Umbilical cord (tissue), 2 donors: ENCODE measurements around the gene DNAH1. TPM values are rescaled to one million over a fixed set of nuclear protein-coding genes. Genes with fewer than 3 reads are reported as not detected.

Experiments
- DNase-seq: peaks from one replicate; pipeline ENCODE4 v3.0.0-alpha.2; 2015; ENCODE audit warnings: low spot score
- total RNA-seq: library from RNA; depleted of rRNA; stranded (reverse); fragments of >200 nt; gene quantifications from one replicate; pipeline ENCODE4 v1.2.3, GENCODE V29; 2014; ENCODE audit warnings: low replicate concordance; ENCODE audit not compliant: insufficient read depth

The DNAH1 gene
- total RNA-seq, 1 donor from 2014 or later: 2.9 TPM

DNA sequence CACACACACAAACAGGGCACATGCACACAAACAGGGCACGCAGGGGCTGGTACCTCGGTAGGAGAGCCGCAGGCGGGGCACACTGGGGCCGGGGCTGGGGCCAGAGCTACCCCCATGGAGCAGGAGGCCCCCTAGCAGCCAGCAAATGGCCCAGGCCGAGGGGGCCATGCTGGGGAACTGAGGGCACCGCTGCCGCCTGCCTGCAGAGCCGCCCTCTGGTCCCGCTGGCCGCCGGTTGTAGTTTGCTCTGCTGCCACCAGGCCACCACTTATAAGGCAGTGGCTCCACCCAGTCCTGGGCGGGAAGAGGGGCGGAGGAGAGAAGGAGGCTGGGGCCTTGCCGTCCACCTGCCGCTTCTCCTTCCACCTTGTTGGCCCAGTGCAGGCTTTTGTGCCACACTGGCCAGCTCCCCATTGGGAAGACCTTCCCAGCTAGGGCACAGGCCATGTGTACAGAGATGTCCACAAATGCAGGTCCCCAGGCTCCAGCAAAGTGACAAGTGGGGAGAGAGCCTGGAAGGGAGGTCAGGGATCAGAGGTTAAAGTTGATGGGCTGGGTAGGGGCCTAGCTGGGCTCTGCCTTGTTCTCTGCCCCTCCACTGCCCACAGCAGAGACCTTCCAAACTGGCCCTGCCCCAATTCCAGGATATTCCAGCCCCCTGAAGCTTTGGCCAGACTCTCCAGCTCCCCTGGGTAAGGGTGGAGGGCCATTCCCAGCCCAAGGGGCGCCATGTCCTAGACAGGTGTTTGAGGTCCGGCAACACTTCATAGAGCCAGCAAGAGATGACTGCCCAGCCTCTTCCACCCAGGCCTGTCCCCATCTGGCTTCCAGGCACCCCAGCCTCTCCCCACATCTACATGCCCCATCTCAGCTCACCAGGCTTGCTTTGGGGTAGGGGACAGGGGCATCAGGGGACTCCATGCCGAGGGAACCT is 129.0 kb downstream of the DNAH1 start, which contains the start of gene SEMA3G:
Gene SEMA3G (minus strand): TSS at position 244 of the 934 bp plus-strand sequence. CDS start 76 bp downstream, at position 168.
- peak; percentile 58 for DNase-seq

DNA sequence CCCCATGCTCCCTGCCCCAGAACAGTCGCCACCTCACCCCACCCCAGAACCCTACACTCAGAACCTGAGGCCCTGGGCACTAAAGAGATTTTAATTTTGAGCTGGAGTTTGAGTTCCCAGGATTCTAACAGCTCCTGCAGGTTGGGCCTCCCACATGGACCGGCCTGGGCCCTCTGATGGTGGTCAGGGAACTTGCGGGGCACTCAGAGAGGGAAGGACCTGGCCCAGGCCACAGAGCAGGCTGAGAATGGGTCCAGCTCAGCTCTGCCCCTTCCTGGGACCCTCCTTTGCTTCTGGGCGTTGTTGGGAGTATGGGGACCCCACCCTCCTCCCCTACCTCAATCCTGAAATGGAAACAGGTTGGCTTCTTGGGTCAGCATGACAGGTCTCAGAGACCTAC is 129.9 kb downstream of the DNAH1 start:
- DNase-seq: no peak

DNA sequence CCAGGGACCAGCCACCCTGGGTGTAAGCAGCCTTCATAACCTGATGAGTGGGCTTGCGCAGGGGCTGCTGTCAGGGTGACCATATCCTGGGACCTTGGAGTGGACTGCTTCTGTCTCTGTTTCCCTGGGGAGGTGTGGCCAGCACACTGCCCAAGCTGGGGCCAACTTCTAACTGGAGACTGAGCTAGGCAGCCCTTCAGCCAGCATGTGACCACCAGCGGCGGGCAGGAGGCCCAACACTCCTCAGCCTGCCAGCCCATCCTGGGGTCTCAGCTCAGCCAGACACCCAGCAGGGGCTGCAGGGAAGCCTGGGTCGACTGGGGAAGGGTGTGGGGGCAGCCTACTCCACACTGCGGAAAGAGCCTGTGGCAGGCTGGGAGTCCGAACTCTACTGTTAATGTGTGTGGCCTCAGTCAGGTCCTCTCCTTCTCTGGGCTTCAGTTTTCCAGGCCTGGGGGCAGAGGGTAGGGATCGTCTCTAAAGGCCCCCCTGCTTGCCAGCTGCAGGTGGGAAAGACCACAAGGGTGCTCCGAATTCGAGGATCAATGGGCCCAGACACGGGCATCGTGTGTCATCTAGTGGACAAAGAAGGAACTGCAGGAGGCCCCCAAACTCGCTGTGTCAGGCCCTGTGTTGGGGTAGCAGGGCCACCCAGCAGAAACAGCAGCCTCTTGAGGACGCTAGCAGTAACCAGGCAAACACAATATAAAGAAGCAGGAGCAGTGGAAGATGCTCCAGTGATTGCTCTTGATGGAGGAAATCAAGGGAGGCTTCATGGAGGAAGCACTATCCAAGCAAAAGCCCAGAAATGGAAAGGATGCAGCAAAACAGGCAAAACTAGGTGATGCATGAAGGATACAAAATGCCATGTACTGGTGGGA is 130.8 kb downstream of the DNAH1 start:
- peak; percentile 39 for DNase-seq

DNA sequence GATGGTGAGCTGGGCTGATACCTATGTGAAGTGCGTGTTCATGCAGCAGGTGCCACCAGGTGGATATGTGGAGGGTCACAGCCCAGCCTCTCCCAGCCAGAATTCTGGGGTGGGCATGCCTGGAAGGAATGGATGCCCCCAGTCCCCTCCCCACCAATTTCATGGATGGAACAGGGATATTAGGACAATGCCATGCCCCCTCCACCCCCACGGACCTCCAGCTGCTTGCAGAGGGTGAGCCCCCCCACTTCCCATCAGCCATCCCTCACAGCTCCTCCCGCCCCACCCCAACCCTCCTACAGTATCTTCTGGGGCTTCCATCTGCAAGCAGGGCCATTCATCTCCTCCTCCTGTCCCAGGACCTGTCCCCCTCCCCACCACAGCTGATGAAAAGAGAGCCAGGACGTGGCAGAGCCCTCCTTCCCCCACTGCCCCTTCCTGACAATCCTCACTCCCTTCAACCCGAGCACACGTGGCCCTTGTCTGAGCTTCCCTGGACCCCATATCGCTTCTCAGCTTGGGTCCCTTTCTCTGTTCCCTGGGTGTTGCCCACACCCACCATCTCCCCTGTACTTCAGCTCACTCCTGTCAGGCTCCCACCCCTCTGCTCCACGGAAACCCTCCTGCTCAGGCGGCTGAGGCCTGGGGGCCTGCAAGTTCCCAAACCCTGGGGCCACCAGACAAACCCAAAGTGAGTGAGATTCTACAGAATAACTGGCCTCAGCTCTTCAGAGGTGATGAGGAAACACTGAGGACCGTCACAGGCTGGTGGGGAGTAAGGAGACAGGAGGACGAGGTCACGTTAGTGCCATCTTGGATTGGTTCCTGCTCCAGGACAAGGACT is 131.6 kb downstream of the DNAH1 start:
- DNase-seq: no peak

Other genes starting within 250 kb of the DNAH1 start
- 3.1 TPM for gene POC1A, start 161.9 kb upstream of the DNAH1 start, total RNA-seq
- 22.4 TPM for gene ALAS1, start 118.2 kb upstream of the DNAH1 start, total RNA-seq
- 0.24 TPM for gene TLR9, start 90.7 kb upstream of the DNAH1 start, total RNA-seq
- 40.7 TPM for gene TWF2, start 77.2 kb upstream of the DNAH1 start, total RNA-seq
- gene PPM1M, start 70.6 kb upstream of the DNAH1 start, total RNA-seq: 24.8 TPM
- 39.0 TPM for gene WDR82, start 37.7 kb upstream of the DNAH1 start, total RNA-seq
- 7.2 TPM for gene GLYCTK, start 28.5 kb upstream of the DNAH1 start, total RNA-seq
- gene BAP1, start 93.7 kb downstream of the DNAH1 start, total RNA-seq: 49.1 TPM
- gene PHF7, start 94.3 kb downstream of the DNAH1 start, total RNA-seq: 1.9 TPM
- 1.4 TPM for gene SEMA3G, start 128.8 kb downstream of the DNAH1 start, total RNA-seq
- gene TNNC1, start 137.7 kb downstream of the DNAH1 start, total RNA-seq: 2.2 TPM
- gene NISCH, start 139.3 kb downstream of the DNAH1 start, total RNA-seq: 61.4 TPM
- 143 TPM for gene STAB1, start 179.0 kb downstream of the DNAH1 start, total RNA-seq
- 104 TPM for gene NT5DC2, start 217.5 kb downstream of the DNAH1 start, total RNA-seq
- 2.2 TPM for gene UQCC5, start 220.3 kb downstream of the DNAH1 start, total RNA-seq